HG02571 (cell line): ENCODE results near the gene TXNDC9.
"Not testable (repeated sequence)": the region's sequence is repeated elsewhere in the genome, so short reads cannot be mapped to it uniquely, and the experiment has no call there.

Experiments used
- ATAC-seq: cut with Tn5 transposase; IDR thresholded peaks from one replicate; pipeline ENCODE4 v1.9.1; 2021; ENCODE audit warnings: mild to moderate bottlenecking, moderate library complexity; ENCODE audit not compliant: unreplicated experiment

Gene TXNDC9

GRCh38 chr2:99335911-99336803 lies at the start of gene TXNDC9:
Gene TXNDC9, minus strand, starts transcription at chr2:99336333. Its CDS starts 3,123 bp downstream, at chr2:99333210.
- ATAC-seq, result peak; percentile 70

GRCh38 chr2:99382143-99382542 lies 46.0 kb upstream of the TXNDC9 start:
- ATAC-seq, result no peak

GRCh38 chr2:99380376-99381010 lies 44.4 kb upstream of the TXNDC9 start:
- no peak for ATAC-seq

- no peak for ATAC-seq
Measured at GRCh38 chr2:99377879-99378278, 41.7 kb upstream of the TXNDC9 start.

GRCh38 chr2:99376254-99376864 lies 40.2 kb upstream of the TXNDC9 start:
- ATAC-seq, result no peak

- no peak for ATAC-seq
Measured at GRCh38 chr2:99374747-99375146, 38.6 kb upstream of the TXNDC9 start.

- ATAC-seq, result no peak
Measured at GRCh38 chr2:99373144-99373543, 37.0 kb upstream of the TXNDC9 start.

- ATAC-seq, result not testable (repeated sequence)
Measured at GRCh38 chr2:99368854-99369253, 32.7 kb upstream of the TXNDC9 start.

- ATAC-seq, result no peak
Measured at GRCh38 chr2:99365661-99366060, 29.5 kb upstream of the TXNDC9 start.

GRCh38 chr2:99356853-99357252 lies 20.7 kb upstream of the TXNDC9 start:
- no peak for ATAC-seq

GRCh38 chr2:99354825-99355224 lies 18.7 kb upstream of the TXNDC9 start:
- ATAC-seq, result not testable (repeated sequence)

- no peak for ATAC-seq
Measured at GRCh38 chr2:99354070-99354469, 17.9 kb upstream of the TXNDC9 start.

GRCh38 chr2:99350194-99350593 lies 14.1 kb upstream of the TXNDC9 start:
- ATAC-seq, result no peak

- ATAC-seq, result no peak
Measured at GRCh38 chr2:99348173-99348572, 12.0 kb upstream of the TXNDC9 start.

GRCh38 chr2:99346218-99346617 lies 10.1 kb upstream of the TXNDC9 start:
- no peak for ATAC-seq

- ATAC-seq, result not testable (repeated sequence)
Measured at GRCh38 chr2:99345446-99345845, 9.3 kb upstream of the TXNDC9 start.

GRCh38 chr2:99342536-99342935 lies 6.4 kb upstream of the TXNDC9 start:
- no peak for ATAC-seq

- ATAC-seq, result no peak
Measured at GRCh38 chr2:99340669-99341236, 4.6 kb upstream of the TXNDC9 start.

GRCh38 chr2:99338029-99338585 lies 2.0 kb upstream of the TXNDC9 start:
- ATAC-seq, result peak; percentile 0

GRCh38 chr2:99337113-99338028 lies 1.2 kb upstream of the TXNDC9 start, which contains the start of gene EIF5B:
Gene EIF5B, plus strand, starts transcription at chr2:99337389. Its CDS starts 166 bp downstream, at chr2:99337555.
- ATAC-seq, result peak; percentile 62
